Right renal pelvis (tissue), 4 donors: ENCODE measurements around the gene MAP3K14. TPM values are rescaled to one million over a fixed set of nuclear protein-coding genes. Genes with fewer than 3 reads are reported as not detected.
"Not testable (repeated sequence)": the region's sequence is repeated elsewhere in the genome, so short reads cannot be mapped to it uniquely, and the experiment has no call there.

Experiments used
- DNase-seq, 4 donors: peaks; one replicate each; pipeline ENCODE4 v3.0.0-alpha.2; 2013; ENCODE audit warnings: low read depth in 4 of 4, low spot score in 3 of 4, missing footprints in 1 of 4
- polyA plus RNA-seq, 4 donors: library from polyadenylated mRNA; unstranded; fragments of 120-200 nt; gene quantifications; one replicate each; pipeline ENCODE4 v1.2.1, GENCODE V29; 2013; ENCODE audit not compliant: insufficient read length in 4 of 4

The MAP3K14 gene
- polyA plus RNA-seq, 4 donors: 5.2 to 6.4 (median 5.7) TPM

- no peak for DNase-seq
Observed at GRCh38 chr17:45302649-45303173, 14.1 kb downstream of the MAP3K14 start.

GRCh38 chr17:45302220-45302619 is 14.6 kb downstream of the MAP3K14 start:
- not testable (repeated sequence) for DNase-seq

GRCh38 chr17:45301674-45302073 is 15.1 kb downstream of the MAP3K14 start:
- DNase-seq: no peak

- DNase-seq: no peak
Observed at GRCh38 chr17:45300060-45300751, 16.6 kb downstream of the MAP3K14 start.

GRCh38 chr17:45299361-45299760 is 17.5 kb downstream of the MAP3K14 start:
- DNase-seq: no peak

- no peak for DNase-seq
Observed at GRCh38 chr17:45298546-45299285, 18.1 kb downstream of the MAP3K14 start.

- no peak for DNase-seq
Observed at GRCh38 chr17:45296833-45297124, 20.0 kb downstream of the MAP3K14 start.

- no peak for DNase-seq
Observed at GRCh38 chr17:45296003-45296832, 20.6 kb downstream of the MAP3K14 start.

GRCh38 chr17:45294506-45294905 is 22.3 kb downstream of the MAP3K14 start:
- DNase-seq: no peak

GRCh38 chr17:45293413-45294211 is 23.2 kb downstream of the MAP3K14 start:
- no peak for DNase-seq

- no peak for DNase-seq
Observed at GRCh38 chr17:45292696-45293412, 24.0 kb downstream of the MAP3K14 start.

GRCh38 chr17:45291171-45291805 is 25.5 kb downstream of the MAP3K14 start:
- DNase-seq: no peak

- DNase-seq: no peak
Observed at GRCh38 chr17:45290269-45290765, 26.5 kb downstream of the MAP3K14 start.

- no peak for DNase-seq
Observed at GRCh38 chr17:45289301-45290268, 27.2 kb downstream of the MAP3K14 start.

- no peak for DNase-seq
Observed at GRCh38 chr17:45288825-45289224, 28.0 kb downstream of the MAP3K14 start.

GRCh38 chr17:45287526-45288500 is 29.0 kb downstream of the MAP3K14 start:
- DNase-seq: no peak

- no peak for DNase-seq
Observed at GRCh38 chr17:45286286-45286685, 30.5 kb downstream of the MAP3K14 start.
